Stimulated activated CD8-positive, alpha-beta memory T cell treated with anti-CD3 and anti-CD28 coated beads, Interleukin-7, amount 100 ng/mL, for 1 hour (primary cell): Measurements from ENCODE around the gene CETP.
"Not testable (repeated sequence)": the region's sequence is repeated elsewhere in the genome, so short reads cannot be mapped to it uniquely, and the experiment has no call there.

Experiments used
- DNase-seq, 2 donors: peaks; one replicate each; pipeline ENCODE4 v3.0.0-alpha.2; 2020; ENCODE audit warnings: low read depth in 2 of 2

CETP gene

DNA sequence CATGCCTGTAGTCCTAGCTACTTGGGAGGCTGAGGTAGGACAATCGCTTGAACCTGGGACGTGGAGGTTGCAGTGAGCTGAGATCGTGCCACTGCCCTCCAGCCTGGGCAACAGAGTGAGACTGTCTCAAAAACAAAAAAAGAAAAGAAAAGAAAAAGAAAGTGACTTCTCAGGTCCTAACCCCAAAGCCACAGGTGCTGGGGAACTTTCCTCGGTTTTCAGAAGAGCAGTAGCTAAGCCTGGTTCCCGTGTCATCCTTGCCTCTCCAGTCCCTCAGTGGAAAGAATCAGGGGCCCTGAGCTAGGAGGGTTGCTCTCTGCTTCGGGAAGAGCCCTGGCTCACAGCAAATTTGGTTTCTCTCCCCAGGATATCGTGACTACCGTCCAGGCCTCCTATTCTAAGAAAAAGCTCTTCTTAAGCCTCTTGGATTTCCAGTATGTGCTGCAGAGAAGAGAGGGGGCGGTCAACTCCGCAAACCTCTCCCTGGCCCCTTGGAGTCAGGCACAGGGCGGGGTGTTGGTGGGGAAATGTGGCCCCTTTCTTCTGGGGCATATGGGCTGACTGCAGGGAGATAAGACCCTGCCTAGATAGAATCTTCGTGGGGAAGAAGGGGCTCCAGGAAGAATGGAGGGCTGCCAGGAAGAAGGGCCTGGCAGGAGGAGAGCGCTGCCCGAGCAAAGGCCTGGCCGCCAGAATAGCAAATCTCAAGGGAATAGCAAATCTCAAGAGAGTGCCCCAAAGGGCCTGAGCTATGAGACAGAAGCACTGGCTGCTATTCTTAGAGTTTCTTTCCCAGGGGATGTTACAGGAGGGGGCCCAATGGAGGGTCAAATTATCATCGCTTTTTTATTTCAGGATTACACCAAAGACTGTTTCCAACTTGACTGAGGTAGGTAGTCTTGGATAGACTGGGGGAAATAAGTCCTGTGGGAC is 19.3 kb downstream of the CETP start:
- no peak for DNase-seq

DNA sequence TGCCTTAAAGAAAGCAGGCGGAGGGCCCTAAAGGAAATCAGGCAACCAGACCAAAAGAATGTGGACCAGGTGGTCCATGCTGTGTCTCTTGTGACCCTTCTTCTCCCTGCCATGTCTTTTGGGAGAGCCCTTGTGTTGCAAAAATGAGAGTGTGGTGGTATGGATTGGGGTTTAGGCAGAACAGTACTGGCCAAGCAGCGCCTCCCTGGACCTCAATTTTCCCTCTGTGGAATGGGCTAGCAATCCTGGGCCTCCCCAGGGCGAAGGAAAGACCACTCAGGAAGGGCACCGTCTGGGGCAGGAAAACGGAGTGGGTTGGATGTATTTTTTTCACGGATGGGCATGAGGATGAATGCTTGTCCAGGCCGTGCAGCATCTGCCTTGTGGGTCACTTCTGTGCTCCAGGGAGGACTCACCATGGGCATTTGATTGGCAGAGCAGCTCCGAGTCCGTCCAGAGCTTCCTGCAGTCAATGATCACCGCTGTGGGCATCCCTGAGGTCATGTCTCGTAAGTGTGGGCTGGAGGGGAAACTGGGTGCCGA is 20.1 kb downstream of the CETP start:
- no peak for DNase-seq

DNA sequence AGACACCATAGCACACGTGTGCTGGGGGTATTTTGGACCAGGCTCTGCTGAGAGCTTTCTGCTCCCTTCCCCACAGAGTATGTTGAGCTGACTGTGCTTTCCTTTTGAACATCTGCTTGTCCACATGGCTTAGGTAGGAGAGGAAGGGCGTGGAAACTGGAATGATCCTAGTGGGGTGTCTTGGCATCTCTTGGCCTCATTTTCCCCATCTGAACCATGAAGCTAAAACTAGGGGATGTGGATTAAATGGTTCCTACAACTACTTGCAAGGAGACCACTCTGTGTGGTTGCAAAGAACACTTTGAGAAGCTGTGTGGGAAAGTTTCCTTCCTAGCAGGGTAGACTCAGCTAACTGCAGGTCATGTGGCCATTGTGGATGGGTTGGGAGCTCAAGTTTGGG is 20.9 kb downstream of the CETP start:
- no peak for DNase-seq

DNA sequence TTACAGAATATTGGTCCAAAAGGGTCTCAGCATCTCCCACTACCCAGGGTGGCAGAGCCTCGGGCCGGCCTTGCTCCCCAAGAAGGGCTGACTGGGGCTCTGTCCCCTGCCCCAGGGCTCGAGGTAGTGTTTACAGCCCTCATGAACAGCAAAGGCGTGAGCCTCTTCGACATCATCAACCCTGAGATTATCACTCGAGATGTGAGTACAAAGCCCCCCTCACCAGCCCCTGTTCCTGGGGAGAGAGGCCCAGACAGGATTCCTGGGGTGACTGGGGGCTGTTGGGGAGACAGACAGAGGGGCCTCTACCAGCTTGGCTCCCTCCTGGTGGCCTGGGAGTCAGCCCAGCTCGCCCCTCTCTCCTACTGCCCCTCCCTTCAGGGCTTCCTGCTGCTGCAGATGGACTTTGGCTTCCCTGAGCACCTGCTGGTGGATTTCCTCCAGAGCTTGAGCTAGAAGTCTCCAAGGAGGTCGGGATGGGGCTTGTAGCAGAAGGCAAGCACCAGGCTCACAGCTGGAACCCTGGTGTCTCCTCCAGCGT is 21.5 kb downstream of the CETP start:
- DNase-seq = no peak

DNA sequence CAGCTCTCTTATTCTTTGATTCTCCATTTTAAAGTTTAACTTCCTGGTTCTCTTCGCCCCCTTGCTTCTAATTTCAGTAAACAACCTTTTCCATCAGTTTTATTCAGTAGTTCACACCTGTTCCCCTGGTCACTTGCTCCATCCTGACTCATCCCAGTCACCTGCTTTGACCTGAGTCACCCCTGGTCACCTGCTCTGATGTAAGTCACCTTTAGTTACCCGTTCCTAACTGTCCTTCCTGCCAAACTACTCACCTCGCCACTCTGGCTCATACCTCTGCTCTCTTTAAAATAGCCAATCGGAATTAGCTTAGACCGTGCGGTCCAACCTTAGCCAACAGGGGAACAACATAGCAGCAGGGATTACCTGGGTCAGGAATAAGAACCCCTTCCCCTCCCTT is 22.9 kb downstream of the CETP start:
- DNase-seq = no peak

DNA sequence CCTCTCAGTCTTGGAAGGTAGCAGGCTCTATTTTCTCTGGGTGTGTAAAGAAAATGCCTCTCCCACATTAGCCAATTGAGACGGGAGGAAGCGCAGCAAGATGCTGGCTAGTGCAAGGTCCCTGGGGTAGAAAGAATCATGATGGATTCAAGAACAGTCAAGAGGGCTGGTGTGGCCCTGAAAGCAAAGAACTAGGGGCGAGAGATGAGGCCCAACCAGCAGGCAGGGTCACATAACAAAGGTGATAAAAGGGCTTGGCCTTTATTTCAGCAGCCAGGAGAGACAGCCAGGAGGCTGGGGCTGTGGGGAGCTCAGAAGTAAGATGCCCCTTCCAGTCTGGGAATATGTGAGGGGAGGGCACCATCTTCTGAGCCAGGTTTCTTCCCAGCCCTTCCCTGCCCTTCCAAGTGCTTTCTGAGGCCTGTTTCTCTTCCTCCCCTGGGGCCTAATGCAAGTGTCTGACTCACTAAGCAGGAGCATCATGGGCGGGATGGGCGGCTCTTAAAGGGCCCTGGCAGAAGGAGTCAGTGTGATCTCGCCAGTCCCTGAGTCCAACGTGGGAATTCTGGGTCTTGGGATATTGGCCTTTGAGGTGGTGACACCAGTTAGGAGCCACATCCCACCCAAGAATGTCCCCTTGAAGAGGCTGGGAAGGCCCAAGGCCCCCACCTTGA is 23.7 kb downstream of the CETP start:
- no peak for DNase-seq

DNA sequence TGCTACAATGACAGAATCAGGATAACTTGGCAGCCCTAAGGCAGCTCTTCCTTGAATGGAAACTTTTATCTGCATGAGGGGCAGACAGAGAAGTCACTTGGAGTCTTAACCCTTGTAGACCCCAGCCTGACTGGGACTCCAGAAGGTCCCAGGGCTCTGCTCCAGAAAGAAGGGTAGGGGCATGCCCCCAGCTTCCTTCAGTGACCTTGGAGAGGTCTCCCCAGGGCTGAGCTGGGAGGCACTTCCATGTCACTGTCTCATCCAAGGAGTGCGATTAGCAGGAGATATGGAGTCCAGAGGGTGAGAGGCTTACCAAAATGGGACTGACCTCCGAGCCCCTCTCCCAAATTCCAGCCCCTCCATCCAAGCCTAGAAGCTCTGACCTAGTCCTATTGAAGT is 24.2 kb downstream of the CETP start:
- DNase-seq = no peak

DNA sequence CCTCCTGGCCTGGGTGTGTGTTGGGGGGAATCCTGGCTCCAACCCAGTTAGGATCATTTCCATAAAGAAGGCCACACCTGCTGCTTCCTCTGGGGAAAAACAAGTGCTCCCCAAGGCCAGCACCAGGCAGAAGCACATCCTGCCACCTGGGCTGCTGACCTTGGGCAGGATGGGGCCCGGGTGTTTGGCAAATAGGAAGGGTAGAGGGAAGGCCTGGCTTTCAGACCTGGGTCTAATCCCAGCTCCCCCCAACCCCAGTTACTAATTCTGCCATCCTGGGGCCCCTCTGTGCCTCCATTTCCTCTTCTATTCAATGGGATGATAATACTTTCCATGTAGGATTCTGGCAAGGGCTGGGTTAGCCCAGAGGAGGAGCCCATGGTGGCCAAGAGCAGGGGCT is 24.6 kb downstream of the CETP start:
- DNase-seq = no peak

DNA sequence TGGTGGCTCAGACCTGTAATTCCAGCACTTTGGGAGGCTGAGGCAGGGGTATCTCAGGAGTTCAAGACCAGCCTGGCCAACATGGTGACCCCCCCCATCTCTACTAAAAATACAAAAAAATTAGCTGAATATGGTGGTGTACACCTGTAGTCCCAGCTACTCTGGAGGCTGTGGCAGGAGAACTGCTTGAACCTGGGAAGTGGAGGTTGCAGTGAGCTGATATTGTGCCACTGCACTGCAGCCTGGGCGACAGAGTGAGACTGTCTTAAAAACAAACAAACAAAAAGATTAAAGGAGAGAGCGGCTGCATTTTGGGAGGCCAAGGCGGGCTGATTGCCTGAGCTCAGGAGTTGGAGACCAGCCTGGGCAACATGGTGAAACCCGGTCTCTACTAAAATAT is 25.2 kb downstream of the CETP start:
- DNase-seq = not testable (repeated sequence)

DNA sequence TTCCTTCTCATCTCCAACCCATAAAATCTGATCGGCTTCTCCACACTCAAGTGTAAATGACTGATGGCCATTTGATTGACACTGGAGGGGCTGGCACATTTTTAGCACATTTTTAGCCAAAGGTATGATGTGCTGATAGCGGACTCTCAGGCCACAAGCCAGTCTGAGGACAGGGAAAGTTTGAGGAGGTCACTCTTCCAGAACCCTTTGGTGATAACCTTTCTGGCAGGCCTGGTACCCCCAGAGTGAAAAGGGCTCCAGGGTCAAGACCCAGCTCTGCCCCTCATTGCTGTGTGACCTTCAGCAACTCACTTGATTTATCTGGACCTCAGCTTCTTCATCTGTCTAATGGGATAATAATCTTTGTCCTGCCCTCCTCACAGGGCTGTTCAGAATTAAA is 25.9 kb downstream of the CETP start:
- DNase-seq = no peak

DNA sequence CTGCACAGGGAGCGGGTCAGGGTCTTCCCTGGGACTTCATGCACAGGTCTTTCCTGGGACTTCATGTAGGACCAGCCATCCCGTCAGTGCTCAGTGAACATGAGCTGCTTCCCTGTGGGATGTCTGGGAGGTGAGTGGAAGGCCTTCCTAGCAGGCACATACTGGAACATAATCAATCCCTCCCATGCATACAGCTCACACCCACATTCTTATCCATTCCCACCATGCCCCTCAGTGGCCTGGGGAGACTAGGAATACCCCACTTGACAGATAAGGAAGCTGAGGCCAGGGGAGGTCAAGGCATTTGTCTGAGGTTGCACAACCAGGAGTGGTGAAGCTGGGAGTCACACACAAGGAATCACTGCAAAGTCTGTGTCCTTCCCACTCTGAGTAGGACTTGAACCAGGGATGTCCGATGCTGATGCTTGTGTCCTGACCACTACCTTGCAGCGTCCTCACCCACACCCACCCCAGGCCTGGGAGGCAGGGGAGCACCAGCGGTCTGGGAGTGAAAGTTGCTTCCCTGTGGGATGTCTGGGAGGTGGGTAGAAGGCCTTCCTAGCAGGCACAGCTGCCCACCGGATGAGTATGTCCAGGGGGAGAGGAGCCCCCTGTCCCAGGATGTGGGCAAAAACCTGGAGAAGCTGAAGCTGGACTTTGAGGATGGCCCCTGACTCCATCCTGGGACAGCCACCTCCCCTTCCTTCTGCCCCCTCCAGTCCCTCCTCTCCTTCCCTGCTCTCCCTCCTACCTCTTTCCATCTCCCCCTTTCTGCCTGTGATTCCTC is 26.6 kb downstream of the CETP start:
- no peak for DNase-seq

DNA sequence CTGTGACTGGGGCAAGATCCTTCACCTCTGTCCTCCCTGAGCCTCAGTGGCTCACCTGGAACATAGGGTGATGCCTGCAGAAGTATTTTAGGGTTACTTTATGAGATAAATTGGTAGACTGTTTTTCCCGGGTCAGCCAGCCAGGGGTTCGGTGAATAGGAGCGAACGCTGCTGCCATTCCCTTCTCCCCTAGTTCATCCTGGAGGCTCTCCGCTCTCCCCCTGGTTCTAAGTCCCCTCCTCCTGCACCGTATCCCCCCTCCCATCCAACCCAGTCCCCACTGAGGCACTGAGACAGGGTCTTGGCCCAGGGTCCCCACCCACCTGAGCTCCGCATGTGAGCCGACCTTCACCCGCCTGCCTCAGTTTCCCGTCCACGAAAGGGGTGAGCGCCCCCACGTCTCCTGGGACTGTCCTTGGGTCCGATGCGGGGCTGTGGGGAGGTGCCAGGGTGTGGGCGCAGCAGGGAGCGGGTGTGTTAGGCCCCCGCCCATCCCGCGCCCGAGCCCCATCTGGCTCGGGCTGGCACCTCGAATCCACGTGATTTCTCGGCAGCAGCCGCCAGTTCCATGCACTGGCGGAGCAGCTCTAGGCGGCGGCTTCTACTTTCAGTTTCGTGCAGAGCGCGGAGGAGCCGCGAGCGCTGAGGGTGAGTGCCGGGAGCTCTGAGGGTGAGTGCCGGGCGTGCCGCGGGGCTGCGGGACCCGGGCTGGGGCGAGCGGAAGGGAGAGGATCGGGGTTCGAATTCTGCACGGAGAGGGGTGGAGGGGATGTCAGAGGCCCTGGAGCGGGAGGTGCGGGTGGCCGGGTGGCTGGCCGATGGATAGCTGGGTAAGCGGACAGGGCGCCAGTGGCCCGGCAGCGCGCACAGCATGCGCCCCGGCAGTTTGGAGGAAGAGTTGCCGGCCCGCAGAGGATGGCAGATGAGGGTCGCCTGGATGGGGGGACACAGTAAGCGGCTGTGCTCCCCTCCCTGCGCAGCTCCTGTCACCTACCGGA is 27.5 kb downstream of the CETP start, which contains the start of gene NLRC5:
TSS of gene NLRC5 (plus strand) at position 610 of the 998 bp plus-strand sequence. CDS start 31,156 bp downstream, outside the sequence.
- DNase-seq = peak; percentile 82 to 83

DNA sequence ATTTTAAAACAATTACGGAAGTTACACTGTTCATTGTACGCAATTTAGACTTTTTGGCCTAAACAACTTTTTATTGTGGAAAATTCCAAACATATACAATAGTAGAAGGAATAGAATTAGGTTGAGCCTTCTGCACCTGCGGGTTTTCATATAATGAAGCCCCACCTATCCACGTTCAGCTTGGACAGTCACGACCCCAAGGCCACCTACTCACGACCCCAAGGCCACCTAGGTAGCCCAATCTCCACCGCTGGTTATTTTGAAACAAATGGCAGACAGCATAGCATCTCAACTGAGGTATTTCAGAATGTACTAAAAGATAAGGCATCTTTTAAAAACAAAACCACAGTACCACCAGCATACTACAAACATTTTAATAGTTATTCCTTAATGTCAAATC is 28.2 kb downstream of the CETP start:
- no peak for DNase-seq

DNA sequence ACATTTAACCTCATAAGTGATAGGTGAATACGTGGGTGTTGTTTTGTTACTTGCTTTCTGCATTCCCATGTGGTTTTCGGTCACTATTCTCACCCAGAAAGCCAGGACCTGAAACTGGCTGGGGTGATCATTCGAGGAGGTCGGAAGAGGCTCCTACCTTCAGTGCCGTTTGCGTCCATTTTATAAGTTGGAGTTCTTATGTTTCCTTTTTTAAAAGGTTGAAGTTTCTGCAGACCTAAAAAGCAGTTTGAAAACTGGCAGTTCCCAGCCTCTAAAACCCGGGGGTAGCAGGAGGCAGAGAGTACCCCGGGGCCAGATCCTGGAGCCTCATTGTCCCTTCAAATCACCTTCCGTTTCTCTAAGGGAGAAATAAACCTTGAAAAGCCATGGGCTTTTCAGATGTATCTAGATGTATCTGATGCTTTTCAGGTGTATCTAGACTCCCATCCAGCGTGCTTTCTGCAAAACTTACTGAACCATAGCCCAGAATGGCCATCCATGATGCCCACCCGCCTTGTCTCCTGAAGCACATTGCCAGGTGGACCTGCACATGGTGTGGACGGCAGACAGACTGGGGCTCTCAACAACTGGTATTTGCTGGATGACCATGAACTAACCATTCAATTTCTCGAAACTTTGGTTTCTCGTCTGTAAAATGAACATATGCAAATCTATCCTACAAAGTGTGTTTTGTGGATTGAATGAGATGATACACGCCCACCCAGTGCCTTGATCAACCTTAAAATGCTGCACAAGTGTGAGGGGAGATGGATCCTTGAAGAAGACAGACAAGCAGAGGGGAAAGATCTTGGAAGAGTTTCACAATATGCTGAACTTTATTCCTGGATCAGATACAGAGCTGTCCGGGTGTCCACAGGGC is 28.9 kb downstream of the CETP start:
- DNase-seq = no peak

DNA sequence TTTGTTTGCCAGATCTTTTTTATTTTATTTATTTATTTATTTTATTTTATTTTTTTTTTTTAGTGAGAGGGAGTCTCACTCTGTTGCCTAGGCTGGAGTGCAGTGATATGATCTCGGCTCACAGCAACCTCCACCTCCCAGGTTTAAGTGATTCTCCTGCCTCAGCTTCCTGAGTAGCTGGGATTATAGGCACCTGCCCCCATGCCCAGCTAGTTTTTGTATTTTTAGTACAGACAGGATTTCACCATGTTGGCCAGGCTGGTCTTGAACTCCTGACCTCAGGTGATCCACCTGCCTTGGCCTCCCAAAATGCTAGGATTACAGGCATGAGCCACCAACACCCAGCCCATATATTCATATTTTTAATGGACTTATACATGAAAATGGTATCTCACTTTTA is 30.7 kb downstream of the CETP start:
- not testable (repeated sequence) for DNase-seq

DNA sequence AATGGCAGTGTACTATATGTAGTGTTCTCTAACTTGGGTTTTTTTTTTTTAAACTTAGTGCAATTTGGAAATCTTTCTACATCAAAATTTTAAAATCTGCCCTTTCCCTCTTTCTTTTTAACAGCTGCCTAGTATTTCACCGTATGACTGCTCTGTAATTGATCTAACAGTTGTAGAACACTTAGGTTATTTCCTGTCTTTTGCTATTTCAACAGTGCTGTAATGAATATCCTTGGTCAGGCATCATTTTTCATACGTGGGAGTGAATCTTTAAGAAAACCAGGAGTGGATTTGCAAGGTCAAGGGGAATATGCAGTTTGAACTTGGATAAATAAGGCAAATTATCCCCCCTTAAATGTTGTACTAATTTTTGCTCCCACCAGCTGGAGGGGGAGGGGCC is 31.5 kb downstream of the CETP start:
- no peak for DNase-seq

DNA sequence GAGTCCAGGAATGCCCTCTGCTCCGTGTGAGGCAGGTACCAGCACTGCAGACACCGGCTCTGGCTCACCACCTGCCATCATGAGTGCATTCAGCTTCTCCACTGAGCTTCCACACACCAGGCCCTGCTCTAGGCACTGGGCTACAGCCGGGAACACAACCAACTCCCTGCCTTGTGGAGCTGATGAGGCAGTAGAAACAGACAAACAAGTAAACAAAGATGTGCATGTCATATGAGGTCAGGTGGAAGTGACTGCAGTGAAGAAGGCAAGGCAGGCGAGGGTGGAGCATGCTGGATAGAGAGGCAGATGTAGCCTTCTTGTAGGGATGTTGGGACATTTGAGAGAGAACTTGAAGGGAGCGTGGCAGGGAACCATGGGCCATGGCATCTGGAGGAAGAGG is 32.6 kb downstream of the CETP start:
- DNase-seq = no peak

DNA sequence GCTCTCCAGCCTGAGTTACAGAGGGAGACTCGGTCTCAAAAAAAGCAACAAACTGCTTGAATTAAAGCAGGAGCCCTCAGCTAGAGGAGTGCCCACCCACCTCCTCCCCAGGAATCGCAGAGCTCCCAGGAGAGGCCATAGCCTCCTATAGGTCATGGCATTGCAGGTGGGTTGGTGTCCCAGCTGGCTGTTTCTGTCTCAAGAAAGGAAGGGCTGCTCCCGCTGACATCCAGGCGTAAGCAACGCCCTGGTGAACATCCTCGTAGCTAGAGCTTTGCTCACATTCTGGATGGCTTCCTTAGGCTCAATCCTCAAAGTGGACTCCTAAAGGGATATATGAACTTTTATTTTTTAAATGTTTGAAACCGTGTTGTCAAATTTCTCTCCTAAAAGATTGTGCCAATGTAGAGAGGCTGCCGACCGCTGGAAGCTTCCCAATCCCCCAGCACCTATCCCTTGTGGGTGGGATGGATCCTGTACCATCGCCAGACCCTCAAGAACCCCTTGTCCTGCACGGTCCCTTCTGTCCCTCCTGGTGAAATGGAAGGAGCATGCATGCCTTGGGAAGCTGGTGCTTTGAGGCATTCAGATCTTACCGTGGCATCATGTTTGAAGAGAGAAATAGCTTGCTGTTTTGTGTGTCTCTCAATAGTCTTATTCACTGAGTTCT is 33.5 kb downstream of the CETP start:
- no peak for DNase-seq

DNA sequence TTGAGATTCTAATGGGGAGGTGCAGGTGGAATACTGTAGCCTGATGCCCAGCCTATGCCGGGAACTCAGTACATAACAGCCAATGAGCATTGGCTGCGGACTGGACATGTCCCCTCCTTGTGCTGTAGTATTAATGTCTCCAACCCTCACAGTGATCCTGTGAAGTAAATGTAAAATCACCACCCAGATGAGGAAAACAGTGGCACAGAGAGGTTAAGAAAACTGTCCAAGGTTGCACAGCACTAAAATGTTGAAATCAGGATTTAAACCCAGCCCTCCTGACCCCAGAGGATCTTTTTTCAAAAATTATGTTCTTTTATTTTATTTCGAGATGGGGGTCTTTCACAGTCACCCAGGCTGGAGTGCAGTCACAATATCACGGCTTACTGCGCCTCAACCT is 35.5 kb downstream of the CETP start:
- no peak for DNase-seq
